NCI-H524 (cell line): ENCODE results near the gene GALNT2.
A peak's percentile ranks its signal among the peaks of the same experiment; 100 is the strongest.

Source experiments
- DNase-seq, 2 experiments: peaks; one replicate each; lab custom pipeline; 2025; lab: John Stamatoyannopoulos, UW

The GALNT2 gene

DNA sequence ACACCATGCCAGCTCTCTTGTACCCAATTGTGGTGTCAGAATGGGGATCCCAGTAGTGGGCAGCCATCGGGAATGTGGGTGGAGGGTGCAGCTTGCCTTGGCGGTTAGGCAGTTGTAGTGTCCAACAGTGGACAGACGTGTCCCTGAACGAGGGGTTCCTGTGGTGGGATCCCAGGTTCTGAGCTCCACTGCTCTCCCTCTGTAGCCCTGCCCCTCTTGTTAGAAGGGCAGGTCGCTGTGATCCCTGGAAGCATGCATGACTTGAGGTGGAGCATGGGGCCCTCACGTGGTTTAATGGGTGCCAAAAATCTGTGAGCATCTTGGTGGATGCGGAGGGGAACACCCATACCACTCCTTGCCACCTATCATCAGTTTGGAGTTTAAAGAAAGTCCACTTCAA is 4.3 kb downstream of the GALNT2 start:
- DNase-seq: no peak

DNA sequence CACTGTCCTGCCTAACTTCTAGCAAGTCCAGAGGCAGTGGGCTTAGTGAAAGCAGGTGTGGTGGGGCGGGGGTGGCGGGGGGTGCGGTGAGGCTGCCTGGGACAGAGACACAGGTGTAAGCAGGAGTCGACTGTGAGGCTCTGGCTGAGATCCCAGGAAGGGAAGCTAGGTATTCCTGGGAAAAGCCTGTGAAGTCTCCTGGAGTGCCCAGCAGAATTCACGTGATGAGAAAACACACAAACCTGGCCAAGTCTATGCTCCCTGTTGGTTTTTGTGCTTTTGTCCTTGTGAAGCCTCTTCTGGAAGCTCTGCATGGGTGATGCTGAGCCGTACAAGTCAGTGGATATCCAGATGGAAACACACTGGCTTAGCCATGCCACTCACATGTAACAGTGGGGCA is 5.3 kb downstream of the GALNT2 start:
- no peak for DNase-seq

DNA sequence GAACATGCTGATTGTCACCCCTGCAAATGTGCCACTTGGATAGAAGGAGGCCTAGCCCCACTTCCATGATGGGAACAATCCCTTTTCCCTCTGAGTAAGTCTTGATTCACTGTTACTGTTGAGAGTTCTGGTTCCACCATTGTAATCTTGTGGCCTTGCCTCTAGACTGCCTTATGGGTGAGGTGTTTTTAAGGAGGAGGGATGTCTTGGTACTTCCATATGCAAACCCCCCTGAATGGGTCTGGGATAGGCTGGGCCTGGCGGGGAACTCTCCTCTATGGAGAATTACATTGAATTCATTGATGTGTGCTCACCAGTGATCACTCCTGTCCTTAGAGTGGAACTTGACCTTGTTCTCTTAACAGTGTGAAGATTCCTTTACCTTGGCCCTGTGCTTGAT is 5.8 kb downstream of the GALNT2 start:
- no peak for DNase-seq

DNA sequence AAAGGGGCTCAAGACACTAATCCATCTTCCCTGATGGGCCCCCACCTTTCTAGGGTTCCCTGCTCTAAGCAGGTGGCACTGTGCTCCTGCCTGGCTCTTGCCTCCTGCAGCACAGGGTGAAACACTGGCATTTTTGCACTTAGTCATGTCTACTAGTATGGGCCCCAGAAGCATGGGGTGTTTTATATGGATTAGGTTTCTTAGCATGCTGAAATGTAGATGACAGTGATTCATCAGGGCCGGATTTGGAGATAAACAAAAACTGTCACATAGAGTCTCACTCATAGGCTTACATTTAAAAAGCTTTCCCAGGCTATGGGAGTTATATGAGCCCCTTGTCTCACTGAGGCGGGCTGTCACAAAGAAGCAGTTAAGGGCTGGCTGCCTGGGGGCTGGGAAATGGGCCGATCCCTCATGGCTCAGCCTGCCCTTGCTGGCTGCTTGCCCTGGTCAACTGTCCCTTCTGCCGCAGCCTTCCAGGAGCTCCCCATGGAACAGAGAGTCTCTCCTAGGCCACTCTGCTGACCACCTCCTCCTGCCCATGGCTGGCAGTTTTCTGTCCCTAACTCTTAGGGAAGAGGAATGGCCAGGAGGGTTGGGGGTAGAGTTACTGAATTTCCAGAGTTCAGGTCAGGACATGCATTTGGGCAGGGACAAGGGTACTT is 6.5 kb downstream of the GALNT2 start:
- no peak for DNase-seq

DNA sequence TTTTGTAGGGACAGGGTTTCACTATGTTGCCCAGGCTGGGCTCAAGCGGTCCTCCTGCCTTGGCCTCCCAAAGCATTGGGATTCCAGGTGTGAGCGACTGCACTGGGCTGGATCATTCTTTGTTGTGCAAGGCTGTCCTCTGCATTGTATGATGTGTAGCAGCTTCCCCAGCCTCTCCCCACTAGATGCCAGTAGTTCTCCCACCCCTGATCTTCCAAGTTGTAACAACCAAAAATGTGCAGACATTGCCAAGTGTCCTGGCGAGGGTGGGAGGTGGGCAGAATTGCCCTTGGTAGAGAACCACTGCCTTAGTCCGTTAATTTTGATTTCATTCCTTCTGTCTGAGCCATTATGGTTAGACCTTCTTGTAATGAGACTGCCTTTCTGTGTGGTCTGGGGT is 7.2 kb downstream of the GALNT2 start:
- no peak for DNase-seq

DNA sequence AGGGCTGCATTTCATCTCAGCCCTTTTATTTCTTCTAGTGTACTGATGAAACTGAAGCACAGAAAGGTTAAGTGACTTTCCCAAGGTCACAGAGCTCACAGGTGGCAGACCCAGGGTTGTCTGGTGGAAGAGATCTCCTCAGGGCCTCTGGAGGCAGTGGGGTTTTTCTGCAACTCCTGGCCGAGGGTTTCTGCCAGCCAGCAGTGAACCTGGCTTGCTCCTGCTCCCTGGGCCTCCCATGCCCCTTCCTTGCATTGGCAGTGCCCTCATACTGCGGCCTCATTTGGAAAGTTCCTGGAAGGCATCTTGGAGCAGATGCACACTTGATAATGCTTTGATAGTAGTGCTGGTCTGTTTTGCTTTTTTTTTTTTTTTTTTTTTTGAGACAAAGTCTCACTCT is 7.7 kb downstream of the GALNT2 start:
- DNase-seq: no peak

DNA sequence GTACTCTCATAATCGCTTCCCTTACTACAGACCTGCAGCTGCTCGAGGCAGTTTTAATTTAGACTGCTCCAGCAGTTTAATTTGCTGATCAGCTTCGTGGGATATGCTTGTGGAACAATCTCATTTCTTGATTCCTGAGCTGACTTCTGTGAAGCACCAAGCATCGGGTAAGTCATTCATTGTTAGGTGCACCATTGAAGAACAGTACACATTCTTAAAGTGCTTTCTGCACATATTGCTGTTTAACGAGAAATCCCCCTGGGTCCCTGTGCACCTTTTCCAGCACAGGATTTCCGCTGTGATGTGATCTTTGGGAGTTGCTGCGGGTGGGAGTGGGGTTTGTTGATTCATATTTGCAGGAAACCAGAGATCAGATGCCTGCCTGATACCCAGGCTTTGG is 9.1 kb downstream of the GALNT2 start:
- no peak for DNase-seq

DNA sequence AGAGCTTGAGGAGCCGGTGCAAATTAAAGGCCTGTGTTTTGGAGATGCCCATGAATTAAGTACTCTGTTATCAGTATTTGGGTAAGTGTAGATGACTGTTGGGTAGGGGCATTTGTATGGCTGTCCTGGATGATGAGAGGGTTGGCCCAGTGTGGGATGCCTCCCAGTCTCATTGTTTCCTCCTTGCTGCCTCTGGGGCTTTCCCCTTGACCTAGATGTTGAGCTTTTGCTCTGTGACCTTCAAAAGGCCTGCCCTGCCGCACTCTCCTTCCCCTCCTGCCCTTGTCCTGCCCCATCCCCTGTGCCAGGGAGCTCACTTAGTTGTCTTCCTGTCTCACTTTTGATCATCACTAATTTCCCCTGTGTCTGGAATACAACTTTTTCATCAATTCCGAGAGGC is 10.0 kb downstream of the GALNT2 start:
- no peak for DNase-seq

DNA sequence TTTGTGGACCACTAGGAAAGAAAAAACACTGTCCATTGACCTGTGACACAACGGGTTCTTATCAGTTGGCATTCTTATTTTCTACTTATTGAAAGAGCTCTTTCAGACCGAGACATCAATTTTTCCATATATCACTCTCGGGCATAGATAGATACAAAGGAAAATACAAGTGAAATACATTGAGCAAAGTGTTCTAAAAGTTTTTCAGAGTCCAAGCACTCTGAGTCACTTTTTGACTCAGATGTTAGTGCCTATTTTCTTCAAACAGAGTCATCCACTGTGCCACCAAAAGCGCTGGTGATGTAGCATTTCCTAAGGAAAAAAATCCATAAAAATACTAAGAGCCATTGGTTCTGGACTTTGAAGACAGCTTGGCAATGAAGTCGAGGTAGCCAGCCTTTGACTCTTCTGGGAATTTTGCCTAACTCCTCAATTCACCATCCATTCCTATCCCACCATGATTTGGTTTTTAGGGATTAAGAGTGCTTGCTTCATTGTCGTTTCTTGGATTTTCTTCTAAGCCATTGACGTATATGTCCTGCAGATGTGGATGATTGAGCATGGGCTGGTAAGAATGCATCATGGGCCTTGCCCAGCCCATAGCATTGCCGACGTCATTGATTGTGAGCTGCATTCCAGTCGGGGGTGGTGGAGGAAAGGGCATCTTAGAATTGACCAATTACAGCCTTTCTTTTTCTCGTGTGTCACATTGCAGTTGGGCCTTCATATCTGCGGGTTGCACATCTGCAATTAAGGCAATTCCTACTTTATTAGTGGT is 10.6 kb downstream of the GALNT2 start:
- DNase-seq: no peak

DNA sequence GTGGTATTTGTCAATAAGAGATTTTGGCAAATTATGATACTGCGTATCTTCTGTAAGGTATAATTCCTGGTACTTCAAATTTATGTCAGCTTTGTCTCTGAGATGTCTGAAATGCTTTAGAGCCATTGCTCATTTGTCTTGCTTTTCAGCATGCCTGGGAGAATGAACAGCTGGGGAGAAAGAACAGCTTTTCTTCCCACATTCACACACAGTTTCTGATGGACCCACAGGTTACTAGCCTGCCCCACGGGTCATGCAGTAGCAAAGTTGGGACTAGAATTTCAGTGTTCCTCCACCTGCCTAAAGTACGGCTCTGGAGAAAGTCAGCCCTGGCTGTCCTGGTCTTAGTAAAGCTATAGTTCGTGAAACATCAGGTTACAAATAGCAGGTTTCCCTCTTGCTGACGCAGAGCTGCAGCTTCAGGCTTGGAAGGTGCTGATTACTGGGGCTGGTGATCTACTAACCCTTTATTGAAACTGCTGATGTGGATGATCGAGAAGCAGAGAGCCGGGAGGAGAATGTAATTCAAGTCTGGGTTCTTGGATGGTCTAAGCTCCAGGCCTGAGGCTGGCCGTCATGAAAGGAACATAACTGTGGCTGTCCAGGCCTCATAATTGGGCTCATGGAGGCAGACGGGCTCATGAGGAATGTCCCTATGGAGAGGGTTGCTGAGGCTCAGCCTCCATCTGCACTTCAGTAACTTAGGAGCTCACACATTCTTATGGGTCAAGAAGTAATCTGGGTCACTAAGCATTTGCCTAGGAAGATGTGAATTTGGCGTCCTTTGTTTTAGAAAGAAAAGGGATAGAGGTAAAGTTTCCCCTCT is 12.4 kb downstream of the GALNT2 start:
- no peak for DNase-seq

DNA sequence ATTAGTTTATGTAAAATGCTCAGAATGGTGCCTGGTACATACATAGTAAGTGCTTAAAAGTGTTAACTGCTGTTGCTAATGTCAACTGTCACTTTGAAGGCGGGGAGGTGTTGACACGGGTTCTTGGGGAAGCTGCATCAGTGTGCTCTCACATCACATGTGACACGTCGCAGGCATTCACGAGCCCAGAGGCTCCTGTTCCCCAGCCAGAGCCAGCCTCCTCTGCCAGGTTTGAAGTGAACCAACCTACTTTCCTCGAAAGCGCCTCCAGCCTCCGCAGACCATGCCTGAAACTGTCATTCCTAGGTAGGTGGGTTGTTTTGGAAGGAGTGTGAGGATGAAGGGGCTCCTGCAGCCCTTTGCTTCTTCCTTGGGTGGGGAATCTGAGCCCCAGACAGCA is 13.8 kb downstream of the GALNT2 start:
- DNase-seq: no peak

DNA sequence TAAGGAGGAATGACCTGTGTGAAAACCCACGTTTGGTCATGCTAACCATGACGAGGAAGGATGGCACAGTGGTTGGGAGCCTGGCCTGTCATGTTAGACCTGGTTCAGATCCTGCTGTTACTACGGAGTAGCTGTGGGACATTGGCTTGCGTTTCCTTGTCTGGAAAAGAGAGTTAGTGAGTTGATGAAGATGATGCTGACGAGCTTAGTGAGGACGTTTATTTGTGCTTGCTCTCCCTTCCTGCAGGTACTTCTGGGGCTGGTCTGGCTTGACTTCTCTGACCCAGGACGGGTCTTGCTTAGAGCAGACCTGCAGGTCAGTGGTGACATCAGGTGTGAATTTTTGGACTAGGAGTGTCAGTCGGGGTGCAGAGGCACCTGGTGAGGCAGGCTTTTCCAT is 14.7 kb downstream of the GALNT2 start:
- no peak for DNase-seq

DNA sequence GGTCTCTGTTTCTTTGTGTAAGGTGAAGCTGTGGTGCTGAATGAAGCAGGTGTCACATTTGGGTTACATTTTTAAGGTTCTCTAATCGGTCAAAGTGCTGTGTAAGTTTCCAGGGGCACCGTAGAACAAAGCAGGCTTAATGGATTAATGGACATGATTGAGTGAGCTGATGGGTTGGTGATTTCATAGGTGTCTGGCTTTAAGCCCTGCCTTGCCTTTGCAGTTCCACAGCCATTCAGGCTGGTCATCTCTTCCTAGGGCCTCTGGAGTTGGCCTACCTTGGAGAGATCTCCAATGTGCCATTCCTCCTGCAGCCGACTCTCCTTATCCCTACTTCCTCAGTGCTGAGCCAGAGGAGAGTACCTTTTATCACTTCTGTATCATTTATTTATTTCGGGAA is 15.2 kb downstream of the GALNT2 start:
- DNase-seq: no peak

DNA sequence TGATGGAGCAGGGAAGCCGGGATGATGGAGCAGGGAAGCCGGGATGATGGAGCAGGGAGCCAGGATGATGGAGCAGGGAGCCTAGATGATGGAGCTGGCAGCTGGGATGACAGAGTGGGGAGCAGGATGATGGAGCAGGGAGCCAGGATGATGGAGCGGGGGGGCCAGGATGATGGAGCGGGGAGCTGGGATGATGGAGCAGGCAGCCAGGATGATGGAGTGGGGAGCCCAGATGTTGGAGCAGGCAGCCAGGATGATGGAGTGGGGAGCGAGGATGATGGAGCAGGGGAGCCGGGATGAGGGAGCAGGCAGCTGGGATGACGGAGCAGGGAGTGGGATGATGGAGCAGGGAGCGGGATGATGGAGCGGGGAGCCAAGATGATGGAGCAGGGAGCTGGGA is 16.0 kb downstream of the GALNT2 start:
- DNase-seq: no peak

DNA sequence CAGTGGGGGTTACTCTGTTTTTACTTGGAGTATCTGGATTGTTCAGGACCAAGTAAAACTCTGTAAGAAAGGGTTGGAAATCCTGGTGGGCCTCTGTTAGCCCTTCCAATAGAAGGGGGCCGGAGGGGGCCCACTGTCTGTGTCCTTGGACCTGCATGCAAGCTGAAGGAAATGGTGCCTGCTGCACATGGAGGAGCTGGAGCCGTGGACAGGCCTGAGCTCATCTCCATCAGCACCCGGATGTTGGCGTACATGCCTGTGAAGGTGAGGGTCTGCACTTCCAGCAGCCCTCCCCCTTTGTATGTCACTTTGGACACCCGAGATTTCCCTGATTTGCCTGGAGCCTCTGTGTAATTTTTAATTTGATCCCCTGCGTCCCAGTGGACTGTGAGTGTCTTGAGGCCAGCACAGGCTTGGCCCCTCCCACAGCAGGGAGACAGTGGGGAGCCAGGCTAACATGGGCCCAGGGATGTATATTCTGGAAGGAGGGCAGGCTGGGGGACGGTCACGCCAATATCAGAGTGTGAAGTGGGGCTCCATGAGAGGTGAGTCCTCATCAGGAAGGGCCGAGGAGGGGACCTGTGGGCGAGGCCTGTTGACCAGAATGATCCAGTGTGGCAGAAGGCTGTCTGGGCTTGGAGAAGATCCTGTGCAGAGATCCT is 16.8 kb downstream of the GALNT2 start:
- DNase-seq: no peak

DNA sequence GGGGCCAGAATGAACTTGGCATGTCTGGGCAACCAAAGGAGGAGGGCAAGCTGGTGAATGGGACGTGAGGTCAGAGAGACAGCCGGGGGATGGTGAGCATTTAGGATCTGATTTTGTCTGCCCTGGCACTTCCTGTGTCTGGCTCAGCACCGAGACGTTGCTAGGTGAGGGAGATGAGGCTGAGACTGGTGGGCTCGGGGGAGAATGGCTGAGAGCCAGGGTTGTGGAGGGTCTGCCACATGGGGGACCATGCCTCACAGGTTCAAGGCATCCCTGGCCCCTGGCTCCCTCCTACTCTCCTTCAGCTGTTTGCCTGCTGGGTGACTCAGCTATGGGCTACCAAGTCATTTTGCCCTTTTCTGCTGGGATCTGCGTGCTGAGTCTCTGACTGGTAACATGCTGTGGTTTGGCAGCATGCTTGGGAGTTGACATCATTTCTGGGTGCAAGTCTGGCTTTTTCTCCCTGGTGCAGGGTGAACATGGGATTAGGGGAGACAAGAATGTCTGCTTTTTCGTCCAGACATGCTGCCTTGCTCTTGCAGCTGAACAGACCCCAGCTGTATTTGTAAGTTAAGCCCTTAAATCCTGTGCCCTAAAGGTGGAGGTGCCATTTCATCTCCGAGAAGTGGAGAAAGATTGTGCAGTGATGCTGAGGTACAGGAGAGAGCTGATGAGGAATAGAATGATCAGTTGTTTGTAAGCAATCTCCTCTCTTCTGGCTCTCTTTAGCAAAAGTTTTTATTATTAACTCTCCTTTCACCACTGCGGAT is 17.6 kb downstream of the GALNT2 start:
- no peak for DNase-seq

DNA sequence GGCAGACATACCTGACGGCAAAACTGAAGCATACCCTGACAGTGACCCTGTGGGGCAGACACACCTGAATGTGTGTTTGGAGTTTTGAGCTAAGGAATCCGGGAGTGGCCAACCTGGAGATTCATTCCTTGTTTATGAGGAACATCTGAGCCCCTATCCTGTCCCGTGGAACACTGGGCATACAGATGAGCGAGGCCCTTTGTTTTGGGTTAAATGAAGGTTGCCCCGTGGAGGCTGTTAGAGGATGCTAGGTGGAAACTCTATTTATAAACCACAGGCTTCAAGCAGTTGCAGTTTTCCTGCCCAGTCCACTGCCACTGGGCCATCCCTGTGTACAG is 18.1 kb downstream of the GALNT2 start:
- no peak for DNase-seq

DNA sequence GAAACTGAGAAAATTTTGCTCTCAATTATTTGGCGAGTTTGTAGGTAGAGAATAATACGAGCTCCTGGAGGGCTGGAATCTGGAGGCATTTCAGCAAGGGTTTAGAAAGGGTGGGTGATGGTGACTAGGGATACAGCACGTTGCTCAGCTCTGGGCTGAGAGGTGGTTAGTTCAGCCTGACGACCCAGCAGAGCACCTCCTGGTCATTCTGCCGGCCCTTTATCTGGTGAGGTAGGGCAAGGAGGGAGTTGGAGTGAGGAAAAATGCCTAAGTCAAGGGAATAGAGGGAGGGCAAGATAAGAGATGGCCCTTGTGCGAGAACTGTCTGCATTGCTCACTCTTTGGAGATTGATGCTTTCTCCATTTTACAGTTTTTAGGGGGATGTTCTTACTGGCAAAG is 19.1 kb downstream of the GALNT2 start:
- no peak for DNase-seq

DNA sequence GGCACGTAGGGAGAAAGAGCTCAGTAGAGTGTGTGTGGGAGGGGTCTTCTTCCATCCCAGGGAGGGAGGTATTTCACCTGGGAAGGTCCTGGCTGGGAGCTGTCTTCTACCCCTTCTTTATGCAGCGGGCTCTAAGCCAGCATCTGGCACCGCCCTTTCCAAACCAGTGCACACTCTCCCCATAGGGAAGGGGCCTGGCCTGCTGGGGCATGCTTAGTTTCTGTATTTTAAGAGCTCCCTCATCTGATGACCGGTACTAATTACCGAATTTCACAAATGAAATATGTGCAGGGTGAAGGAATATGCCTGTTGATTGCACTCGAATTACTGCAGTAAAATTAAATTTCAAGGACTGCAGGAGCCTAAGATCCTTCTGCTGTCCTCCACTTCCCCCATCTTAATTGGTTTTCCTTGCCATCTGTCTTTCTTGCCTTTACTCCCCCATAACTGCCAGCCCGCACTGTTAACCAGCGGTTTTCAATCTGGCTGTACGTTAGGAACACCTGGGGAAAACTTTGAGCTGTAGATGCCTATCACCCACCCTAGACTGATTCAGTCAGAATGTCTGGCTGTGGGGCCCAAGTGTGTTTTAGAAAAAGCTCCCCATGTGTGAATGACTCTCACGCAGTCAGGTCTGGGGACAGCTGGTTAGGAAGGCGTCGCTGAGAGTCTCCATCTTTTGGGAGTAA is 20.1 kb downstream of the GALNT2 start:
- DNase-seq: peak; percentile 95 to 98

DNA sequence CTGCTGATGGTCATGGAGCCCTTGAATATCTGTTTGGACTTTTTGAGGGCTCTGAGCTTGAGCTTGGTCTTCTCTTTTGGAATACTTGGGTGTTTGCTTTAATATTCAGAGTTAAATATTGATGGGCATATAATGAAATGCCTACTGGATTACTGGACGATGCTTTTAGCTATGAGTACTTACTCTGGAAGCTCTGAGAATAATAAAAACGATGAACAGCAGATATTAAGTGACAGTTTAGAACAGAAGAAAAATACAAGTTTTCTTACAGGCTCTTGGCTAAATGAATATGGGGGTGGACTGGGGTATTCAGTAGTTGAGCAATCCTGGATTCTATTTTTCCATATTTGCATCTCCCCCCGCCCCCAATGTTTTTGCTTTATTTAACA is 20.7 kb downstream of the GALNT2 start:
- DNase-seq: no peak

DNA sequence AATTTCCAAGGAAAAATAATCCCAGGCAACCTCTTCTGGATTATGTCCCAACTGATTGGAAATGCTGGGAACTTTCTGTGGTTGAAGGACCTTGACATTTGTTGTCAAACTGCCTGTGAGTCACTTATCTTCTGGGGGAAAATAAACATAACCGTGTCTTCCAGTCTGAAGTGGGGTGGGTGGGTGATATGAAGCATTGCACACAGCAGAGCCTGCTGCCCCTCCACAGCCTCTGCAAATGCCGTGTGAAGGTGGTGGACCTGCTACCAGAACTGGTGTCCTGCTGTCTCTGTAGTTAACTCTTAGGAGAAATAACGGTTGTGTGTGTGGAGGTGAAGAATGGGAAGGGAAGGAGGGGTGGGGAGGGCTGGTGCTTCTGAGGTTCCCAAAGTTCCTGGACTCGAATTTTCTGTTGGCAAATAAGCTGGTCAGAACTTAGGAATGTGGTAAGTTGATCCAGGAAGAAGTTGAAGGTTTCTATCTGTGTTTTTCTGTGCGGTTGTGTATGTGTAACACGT is 23.2 kb downstream of the GALNT2 start:
- DNase-seq: no peak
